ENCODE measurements around the gene SNX25.

DNA sequence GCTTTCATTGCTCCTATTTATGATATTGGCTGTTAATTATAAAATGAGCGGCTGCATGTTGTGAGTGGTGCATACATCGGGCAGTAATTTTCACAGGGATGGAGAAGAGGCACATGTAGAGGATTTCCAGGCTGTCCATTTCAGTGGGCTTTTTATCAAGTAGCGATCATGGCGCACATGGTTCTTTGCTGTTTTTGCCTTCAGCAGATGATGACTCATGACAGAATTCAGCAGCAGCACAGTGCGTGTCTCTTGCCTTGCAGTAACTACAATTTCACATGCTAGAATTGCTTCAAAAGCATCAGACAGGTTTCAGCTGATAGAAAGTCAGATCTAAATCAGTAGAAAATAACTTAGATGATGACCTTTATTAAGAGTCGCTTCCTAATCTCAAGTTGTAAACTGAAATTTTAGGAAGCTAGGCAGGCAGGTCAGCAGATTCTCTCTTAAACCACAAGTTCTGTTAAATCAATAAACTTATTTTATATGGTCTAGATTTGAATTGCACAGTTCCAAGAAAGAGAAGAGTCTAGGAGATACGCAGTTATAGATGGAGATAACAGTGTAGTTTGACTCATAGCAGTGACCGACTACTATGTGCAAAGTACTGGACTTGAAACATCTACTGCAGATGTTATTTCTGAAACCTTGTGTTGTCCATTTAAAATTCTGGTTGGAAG, 150.5 kb downstream of the SNX25 start:
- TF ChIP-seq CTCF (IDR thresholded peaks at IDR 0.05; ENCODE audit: low read depth, low read length, missing input control) (no peak), HNF4A (conservative IDR thresholded peaks at IDR 0.05) (no peak), JUND (IDR thresholded peaks at IDR 0.05) (no peak), YY1 (IDR thresholded peaks at IDR 0.05) (no peak), RAD21 (IDR thresholded peaks at IDR 0.05) (no peak), MAX (IDR thresholded peaks at IDR 0.05) (no peak), SP1 (IDR thresholded peaks at IDR 0.05) (no peak), FOXA2 (IDR thresholded peaks at IDR 0.05) (no peak), HNF4G (IDR thresholded peaks at IDR 0.05) (no peak), GABPA (IDR thresholded peaks at IDR 0.05 in 1 of 2, conservative IDR thresholded peaks at IDR 0.05 in 1 of 2) (no peak), FOXA1 (IDR thresholded peaks at IDR 0.05) (no peak), EGR1 (IDR thresholded peaks at IDR 0.05; ENCODE audit: low read depth in 2 of 2) (no peak), TAF1 (conservative IDR thresholded peaks at IDR 0.05) (no peak)
- TF ChIP-seq, protein P1, sequence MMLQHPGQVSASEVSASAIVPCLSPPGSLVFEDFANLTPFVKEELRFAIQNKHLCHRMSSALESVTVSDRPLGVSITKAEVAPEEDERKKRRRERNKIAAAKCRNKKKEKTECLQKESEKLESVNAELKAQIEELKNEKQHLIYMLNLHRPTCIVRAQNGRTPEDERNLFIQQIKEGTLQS (IDR thresholded peaks at IDR 0.05): no peak

All from liver (tissue), 3 donors.